Keratinocyte (primary cell): ENCODE data around the gene DCP1A.

ENCODE experiments used
- EZH2 ChIP-seq: IDR thresholded peaks from one replicate; pipeline ENCODE4 v1.6.1; 2012; ENCODE audit warnings: inconsistent platforms, mild to moderate bottlenecking, low read length, moderate library complexity
- TF ChIP-seq, protein P1 (sequence below), 3 experiments: IDR thresholded peaks in 1 of 3; conservative IDR thresholded peaks in 1 of 3; optimal IDR thresholded peaks in 1 of 3; 2 replicates in 2 of 3; 3 replicates in 1 of 3; pipeline versions ENCODE3 to v1.5.1; 2011; ENCODE audit warnings: low read length in 3 of 3, mild to moderate bottlenecking in 3 of 3, moderate library complexity in 2 of 3, control low read depth in 1 of 3, inconsistent platforms in 1 of 3; ENCODE audit not compliant: insufficient read depth in 2 of 3; ENCODE audit errors: extremely low read depth in 1 of 3

GRCh38 chr3:53295410-53295809 is 51.9 kb downstream of the DCP1A start:
- TF ChIP-seq, protein P1, sequence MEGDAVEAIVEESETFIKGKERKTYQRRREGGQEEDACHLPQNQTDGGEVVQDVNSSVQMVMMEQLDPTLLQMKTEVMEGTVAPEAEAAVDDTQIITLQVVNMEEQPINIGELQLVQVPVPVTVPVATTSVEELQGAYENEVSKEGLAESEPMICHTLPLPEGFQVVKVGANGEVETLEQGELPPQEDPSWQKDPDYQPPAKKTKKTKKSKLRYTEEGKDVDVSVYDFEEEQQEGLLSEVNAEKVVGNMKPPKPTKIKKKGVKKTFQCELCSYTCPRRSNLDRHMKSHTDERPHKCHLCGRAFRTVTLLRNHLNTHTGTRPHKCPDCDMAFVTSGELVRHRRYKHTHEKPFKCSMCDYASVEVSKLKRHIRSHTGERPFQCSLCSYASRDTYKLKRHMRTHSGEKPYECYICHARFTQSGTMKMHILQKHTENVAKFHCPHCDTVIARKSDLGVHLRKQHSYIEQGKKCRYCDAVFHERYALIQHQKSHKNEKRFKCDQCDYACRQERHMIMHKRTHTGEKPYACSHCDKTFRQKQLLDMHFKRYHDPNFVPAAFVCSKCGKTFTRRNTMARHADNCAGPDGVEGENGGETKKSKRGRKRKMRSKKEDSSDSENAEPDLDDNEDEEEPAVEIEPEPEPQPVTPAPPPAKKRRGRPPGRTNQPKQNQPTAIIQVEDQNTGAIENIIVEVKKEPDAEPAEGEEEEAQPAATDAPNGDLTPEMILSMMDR (optimal IDR thresholded peaks at IDR 0.05 in 1 of 3, IDR thresholded peaks at IDR 0.05 in 1 of 3, conservative IDR thresholded peaks at IDR 0.05 in 1 of 3; ENCODE audit: extremely low read depth in 1 of 3, insufficient read depth in 2 of 3, low read length in 3 of 3): no peak
- TF ChIP-seq EZH2: no peak
